Bladder microvascular endothelial cell (primary cell): ENCODE results near the gene ADRA2A. TPM values are rescaled to one million over a fixed set of nuclear protein-coding genes. Genes with fewer than 3 reads are reported as not detected.

ENCODE experiments used
- total RNA-seq: library from RNA; depleted of rRNA; stranded (reverse); fragments of >200 nt; gene quantifications from 2 replicates; pipeline ENCODE4 v1.2.3, GENCODE V29; 2014

Gene ADRA2A
- total RNA-seq = 0.06 and 0.16 TPM in 2 replicates

GRCh38 chr10:111076682-111077478 lies at the start of gene ADRA2A:
Gene ADRA2A, plus strand, starts transcription at chr10:111077029. Its CDS starts 968 bp downstream, at chr10:111077997.

Other genes starting within 250 kb of the ADRA2A start
- gene PDCD4, start 205.1 kb upstream of the ADRA2A start, total RNA-seq = 37.9 and 184 TPM in 2 replicates
- gene BBIP1, start 157.8 kb upstream of the ADRA2A start, total RNA-seq = 12.8 and 26.7 TPM in 2 replicates
- 28.8 and 67.7 TPM in 2 replicates for gene SHOC2, start 157.4 kb upstream of the ADRA2A start, total RNA-seq